IPS DF 4.7 (cell line): ENCODE measurements around the gene DNAJC16.

Source experiments
- DNase-seq: peaks from one replicate; pipeline ENCODE4 v3.0.0-alpha.2; 2013; ENCODE audit warnings: low spot score; ENCODE audit errors: extremely low read depth

DNAJC16 gene

DNA sequence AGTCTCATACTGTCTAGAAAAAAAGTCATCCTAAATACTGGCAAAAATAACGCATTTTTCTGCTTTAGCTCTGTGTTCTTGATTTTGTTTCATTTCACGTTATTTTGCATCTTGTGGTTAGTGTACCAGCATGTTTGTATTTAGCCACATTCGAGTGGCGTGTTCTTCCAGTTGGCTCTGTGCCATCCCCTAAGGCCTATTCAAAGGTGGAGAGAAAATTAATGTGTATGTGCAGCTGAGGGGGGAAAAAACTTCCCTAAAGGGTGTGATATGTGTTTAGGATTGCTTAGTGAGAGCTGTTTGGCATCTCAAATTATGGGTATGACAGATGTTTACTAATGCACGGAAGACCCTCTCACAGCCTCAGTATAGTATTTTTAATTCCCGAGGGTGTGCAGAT is 12.1 kb downstream of the DNAJC16 start:
- no peak for DNase-seq

DNA sequence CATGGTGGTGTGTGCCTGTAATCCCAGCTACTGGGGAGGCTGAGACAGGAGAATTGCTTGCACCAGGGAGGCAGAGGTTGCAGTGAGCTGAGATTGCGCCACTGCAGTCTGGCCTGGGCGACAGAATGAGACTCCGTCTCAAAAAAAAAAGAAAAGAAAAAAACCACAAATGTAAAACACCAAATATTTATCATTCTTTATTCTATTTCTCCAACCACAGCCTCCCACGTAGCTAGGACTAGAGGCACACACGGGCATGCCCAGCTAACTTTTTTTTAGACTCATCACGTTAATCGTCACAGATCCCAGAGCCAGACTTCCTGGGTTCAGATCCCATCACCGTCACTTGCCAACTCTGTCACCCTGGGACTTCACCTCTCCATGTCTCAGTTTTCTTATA is 13.5 kb downstream of the DNAJC16 start:
- DNase-seq: no peak

DNA sequence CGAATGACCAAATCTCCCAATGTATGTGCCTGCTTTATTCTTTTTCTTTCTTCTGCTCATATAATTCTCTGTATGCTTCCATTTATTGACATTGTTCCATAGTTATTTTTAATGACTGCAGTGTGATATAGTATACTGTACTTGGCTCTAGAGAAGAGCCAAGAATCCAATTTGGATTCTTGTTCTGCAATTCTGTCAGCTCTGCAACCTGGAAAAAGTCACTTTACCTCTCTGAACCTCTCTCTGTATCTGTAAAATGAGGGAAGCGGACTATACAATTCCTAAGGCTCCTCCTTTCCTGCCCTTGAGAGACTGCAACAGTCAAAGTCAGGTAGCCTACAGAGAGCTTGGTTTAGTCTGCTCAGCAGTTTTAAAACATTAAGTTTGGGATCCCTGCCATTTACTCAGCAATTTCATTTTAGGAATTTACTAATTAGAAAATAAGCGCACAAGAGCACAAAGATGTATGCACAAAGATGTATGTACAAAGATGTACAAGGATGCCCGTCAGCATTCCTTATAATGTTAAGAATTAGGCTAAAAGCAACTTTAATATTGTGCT is 14.7 kb downstream of the DNAJC16 start:
- DNase-seq: no peak

DNA sequence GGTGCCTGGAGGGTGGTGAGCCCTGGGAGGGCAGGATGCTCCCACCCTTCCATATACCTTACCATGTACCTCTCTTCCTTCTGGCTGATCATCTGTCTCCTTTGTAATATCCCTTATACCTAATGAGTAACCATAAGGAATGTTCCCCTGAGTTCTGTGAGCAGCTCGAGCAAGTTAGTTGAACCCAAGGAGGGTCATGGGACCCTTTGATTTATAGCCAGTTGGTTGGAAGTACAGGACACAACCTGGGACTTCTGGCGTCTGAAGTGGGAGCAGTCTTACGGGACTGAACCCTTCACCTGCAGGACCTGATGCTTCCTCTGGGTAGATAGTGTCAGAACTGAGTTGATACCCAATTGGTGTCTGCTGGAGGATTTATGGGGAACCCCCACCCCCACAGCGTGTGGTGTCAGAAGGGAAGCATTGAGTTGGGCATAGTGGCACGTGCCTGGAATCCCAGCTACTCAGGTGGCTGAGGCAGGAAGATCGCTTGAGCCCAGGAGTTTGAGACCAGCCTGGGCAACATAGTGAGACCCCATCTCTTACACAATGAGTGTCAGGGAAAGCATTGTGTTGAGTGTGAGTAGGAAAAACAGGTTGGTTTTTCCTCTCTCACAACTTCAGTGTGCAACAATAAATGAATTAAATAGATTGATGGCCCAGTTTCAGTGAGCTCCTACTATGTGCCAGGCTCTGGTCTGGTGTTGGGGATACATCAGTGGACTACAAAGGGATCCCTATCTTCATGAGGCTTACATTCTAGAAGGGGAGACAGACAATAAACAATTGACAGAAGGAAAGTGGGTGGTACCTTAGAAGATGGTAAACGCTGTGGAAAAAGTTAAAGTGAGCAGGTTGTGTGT is 16.0 kb downstream of the DNAJC16 start:
- DNase-seq: no peak

DNA sequence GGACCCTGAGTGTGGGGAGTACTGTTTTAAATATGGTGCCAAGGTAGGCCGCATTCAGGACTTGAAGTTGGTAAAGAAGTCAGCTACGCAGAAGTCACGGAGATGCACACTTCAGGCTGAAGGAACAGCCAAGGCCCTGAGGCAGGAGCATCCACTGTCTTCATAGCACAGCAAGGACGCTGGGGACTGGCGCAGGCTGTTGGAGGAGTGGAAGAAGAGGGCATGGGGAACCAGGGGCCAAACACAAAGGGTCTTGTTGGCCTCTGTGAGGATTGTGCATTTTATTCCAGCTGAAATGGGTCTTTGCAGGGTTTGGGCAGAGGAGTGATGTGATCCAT is 16.6 kb downstream of the DNAJC16 start:
- no peak for DNase-seq

DNA sequence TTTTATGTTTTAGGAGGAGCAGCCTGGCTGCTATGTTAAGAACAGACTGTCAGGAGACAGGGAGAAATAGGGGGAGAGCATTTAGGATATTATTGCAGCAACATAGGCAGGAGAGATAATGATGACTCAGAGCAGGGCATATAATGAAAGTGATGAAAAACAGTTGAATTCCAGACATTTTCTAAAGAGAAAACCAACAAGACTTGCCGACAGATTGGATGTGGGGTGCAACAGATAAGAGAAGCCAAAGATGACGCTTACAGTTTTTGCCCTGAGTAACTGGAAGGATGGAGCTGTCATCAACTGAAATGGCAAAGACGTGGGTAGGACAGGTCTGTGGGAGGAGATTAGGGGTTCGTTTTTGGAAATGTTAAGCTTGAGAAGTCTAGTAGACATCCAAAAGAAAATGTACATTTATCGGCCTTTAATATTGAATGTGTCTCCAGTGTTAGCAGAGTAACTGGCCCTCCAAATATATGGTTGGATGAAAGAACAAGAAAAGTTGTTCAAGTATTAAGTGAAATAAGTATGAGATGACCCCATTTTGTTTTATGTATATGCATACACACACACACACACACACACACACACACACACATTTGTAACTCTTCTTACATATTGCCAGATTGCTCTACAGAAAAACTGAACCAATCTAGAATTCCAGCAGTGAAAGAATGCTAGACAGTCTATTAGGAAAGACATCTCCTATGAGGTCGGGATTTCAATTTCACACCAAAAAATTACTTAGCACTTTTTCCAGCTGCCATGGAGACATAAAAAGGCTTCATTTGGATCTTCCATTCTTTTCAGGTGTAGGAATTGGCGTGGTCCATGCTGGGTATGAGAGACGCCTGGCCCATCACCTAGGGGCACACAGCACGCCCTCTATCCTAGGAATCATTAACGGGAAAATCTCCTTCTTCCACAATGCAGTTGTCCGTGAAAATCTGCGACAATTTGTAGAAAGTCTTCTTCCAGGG is 17.2 kb downstream of the DNAJC16 start:
- no peak for DNase-seq

DNA sequence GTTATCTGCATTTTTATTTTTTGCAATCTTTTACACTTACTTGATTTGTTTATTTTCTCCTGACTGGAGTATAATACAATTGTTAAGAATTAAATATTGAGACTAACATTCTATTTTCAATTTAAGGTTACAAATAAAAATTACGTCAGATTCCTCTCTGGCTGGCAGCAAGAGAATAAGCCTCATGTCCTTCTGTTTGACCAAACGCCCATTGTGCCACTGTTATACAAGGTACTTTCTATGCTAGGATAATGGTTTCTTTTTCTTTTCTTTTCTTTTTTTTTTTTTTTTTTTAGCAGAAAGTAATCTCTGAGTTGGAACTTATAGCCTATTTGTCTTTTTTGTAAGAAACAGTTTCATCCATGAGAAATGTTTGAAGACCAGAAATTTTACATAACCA is 20.0 kb downstream of the DNAJC16 start:
- no peak for DNase-seq

DNA sequence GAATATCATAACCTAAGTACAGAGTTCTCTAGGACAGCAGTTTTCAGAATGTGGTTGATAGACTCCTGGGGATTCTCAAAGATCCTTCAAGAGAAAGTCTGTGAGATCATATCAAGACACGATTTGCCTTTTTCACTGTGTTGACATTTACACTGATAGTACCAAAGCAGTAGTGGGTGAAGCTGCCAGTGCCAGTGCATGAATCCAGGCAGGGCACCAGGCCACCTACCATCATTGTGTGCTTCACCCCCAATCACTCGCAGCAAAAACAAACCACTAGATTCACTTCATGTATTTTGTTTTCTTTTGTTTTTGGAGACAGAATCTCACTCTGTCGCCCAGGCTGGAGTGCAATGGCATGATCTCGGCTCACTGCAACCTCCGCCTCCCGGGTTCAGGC is 23.9 kb downstream of the DNAJC16 start:
- DNase-seq: no peak

DNA sequence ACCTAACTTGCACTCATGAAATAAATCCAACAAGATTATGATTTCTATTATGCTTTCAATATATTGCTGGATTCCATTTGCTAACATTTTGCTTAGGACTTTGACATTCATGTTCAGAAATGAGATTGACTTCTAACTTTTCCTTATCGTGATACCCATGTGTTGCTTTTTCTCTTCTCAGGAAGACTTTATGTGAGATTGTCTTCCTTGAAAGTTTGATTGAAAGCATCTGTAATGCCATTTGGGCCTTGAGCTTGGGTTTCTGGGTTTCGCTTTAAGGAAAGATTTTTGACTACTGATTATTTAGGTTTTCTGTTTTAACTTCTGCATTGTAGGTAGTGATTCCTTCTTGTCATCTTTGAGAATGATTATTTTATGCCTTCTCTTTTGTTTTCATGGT is 30.4 kb downstream of the DNAJC16 start:
- DNase-seq: no peak

DNA sequence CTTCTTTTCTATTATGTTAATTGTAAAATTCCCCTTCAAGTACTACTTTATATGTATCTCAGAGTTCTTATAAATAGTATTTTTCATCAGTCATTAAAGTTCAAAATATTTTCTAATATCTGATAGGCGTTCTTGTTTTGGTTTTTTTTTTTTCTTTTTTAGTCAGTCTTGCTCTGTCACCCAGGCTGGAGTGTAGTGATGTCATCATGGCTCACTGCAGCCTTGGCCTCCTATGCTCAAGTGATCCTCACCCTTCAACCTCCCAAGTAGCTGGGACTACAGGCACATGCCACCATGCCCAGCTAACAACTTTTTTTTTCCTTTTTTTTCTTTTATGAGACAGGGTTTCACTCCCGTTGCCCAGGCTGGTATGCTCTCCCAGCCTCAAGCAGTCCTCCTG is 30.9 kb downstream of the DNAJC16 start:
- no peak for DNase-seq

DNA sequence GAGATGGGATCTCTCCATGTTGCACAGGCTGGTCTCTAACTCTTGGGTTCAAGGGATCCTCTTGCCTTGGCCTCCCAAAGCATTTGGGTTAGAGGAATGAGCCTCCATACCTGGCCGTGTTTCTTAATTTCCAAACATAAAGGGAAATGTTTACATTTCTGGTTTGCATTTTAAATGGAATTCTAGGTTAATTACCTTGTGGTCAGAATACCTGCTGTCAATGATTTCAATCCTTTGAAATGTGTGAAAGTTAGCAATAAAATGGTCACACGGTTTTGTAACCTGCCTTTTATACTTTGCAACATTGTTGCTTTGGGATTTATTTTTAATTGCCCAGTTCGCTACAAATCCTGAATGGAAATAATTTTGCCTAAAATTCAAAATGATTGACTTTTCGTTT is 31.9 kb downstream of the DNAJC16 start:
- DNase-seq: no peak

DNA sequence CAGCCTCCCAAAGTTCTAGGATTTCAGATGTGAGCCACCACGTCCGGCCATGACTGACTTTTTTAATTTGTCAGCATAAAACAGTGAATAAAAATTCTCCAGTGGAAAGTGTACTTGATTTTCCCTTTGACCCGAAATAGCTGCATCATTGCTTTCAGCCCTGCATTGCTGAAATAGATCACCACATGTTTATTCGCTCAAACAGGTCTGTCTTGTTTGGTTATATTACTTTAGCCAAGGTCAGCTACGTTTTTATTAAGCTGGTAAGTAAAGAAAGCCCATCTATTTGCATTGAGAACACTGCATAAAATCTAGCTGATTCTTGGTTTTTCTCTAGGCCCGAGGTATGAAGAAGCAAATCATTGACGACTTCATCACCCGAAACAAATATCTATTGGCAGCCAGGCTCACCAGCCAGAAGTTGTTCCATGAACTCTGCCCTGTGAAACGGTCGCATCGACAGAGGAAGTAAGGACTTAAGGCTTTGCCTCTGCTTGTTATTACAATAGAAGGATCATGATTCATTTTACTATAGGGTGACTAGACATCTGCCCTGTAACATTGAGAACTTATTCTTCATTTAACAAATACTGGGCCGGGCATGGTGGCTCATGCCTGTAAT is 32.7 kb downstream of the DNAJC16 start:
- no peak for DNase-seq

DNA sequence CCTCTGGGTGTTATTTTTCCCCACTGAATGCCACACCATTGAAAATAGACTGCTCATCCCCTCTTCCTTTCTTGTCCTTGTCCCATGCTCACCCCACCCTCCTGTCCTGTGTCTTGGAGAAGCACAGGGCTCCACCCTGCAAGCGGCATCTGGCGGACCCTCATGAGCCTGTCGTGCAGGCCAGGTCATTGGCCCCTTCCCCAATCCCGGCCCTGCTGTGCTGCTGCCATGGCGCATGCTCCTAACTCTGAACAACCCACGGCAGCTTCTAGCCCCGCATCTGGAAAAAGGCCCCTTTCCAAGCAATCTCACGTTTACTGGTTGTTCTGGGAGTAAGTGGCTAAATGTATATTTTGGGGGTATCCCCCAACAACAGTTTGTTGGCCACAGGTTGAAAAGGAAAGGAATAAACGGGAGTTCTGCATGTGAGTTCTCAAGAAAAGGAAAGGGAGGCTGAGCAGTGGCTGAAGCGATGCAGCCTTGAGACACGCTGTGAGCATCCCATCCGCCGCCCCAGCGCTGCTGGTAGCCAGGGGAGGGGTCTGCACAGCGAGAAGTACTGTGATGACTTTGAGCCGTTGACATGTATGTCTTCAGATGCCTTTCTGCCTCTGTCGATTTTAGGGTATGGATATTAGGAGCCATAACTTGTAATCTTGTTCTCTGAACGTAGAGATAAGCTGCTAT is 41.9 kb downstream of the DNAJC16 start:
- DNase-seq: no peak

DNA sequence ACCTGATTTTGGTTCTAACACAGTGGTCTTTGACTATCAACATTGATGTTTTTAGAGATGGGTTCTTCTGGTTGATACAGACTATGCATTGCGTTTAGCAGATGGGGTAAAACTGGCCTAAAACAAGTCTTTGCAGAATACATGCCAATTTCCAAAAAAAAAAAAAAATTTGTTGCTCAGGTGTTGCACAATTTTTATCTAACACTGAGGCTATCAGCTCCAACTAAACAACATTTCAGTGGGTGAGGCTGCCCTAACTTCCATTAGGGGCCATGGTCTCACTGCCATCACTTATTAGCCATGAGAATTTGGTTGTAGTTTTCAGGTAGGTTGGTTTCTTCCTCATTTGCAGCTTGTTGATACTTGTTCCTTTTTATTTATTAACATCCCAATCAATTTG is 44.2 kb downstream of the DNAJC16 start:
- no peak for DNase-seq

DNA sequence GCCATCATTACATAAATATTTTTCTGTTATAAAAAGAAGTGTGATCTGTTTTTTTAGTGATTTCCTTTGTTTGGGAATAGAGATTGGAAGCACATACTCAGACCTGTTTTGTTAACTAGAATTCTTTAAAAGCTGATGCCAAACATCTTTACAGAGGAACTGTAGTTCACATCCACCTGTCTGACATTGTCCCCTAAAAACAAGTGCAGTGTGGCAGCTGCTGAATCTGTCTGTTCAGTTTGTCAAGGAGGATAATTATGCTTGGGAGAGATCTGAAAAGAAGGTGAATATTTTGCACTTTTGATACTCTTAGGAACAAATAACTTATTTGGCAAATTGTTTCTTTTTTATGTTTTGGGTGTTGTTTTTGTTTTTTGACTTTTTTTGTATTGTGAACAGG is 44.6 kb downstream of the DNAJC16 start:
- DNase-seq: no peak

DNA sequence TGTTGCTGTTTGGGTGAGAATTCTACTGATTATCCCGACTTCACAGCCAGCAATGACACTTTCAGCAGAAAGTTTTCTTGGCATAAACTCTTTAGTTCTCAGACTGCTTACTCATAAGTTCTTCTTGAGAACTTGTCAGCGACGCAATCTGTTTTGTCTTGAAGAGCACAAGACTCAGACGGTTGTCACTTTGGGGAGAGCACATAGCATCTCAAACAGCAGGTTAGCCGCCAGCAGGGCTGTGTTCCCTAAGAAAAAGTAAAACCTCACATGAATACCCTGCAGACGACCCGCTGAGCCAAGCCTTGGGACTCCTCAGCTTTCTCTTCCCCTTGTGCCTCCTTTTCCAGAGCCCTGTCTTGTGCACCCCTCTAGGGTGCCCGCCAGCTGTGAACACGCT is 46.8 kb downstream of the DNAJC16 start:
- DNase-seq: no peak

DNA sequence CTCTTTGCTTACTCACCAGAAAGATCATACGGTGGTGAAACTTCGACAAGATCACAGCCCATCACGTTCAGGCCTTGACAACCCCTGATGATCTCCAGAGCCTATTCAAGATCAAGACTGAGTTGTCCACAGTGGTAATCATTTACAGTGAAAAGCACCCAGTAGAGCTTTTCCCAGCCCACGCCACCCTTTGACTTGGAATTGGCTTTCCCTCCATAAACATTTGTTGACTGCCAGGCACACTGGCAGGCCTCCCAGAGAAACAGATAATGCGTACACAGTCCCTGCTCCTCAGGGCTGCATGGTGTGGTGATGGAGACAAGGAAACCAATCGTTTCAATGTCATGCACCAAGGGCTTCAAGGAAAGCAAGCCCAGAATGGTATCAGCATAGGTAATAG is 48.1 kb downstream of the DNAJC16 start:
- DNase-seq: no peak

DNA sequence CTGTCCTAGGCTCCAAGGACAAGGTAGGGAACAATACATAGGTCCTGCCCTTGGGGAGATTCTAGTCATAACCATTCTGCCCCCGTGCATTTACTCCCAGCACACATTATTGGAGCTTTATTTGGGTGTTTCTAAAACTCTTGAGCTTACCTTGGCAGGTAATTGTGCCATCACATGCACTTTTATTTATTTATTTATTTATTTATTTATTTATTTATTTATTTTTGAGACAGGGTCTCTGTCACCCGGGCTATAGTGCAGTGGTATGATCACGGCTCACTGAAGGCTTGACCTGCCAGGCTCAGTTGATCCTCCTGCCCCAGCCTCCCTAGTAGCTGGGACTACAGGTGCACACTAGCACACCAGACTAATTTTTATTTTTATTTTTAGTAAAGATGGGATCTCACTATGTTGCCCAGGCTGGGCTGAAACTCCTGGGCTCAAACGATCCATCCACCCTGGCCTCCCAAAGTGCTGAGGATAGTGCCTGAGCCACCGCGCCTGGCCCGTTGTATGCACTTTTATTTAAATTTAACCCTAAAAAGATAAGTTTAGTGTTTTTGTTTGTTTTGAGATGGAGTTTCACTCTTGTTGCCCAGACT is 49.0 kb downstream of the DNAJC16 start:
- DNase-seq: no peak

DNA sequence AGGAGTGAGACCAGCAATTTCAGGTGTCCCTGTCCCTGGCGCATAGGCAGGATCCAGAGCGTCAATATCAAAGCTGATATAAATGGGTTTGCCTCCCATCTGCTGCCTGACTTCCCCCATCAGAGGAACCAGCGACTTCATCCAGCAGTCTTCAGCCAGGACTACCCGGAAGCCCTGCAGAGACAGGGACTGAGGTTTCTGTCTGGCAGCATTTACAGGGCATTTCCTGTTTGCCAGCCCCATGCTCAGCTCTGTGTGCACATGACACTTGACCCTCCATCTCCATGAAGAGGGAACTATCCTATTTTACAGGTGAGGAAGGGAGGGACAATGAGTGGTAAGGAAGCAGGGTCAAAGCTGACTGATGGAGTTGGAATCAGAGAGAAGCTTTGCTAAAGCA is 51.0 kb downstream of the DNAJC16 start:
- no peak for DNase-seq

DNA sequence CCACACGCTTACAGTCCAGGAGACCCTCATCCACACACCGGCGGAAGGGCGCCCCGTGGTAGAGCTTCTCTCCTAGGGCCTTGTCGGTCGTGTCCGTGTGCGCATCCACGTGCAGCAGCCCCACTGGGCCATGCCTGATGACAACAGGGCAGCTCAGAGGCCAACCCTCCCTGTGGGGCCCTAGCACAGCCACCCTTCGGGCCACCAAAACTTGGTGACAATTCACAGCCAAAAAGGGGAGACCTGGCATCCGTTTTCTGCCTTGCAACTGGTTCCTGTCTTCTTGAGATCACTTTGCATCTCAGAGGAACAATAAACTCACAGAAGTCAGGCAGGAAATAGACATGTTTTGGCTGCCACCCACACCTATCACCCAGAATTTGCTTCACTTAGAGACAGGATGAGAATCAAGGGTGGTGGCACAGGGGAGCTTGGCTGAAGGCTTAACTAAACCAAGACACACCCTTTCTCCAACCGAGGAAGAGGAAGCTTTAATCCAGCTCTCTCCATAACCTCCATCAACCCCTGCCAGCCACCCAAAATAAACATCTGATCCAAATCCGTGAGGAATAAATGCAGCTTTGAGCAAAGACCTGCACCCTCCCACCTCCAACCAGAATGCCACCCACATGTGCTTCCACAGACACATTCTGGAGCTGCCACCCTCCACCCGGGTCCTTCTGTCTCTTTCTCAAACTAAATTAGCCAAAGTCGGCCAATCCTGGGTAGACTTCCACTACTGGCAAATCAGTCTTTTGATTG is 52.5 kb downstream of the DNAJC16 start:
- no peak for DNase-seq
